ENCODE data around the gene SDK1.

DNA sequence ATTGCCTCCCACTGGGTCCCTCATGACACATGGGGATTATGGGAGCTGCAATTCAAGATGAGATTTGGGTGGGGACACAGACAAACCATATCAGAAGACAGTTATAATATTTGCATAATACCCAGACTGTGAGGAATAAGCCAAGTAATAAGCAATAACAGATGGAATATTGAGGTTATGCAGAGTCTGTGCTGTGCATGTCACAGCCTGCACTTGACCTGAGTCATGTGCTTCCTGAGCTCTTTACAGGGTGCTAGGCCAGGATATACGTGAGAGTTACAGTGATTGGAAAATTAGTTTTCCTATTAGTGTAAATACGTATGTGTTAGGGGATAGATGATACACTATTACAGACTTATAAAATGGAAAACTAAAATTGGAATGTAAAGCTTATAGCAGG lies 288.7 kb downstream of the SDK1 start:
- TF ChIP-seq CTCF (IDR thresholded peaks at IDR 0.05) (no peak), POLR2AphosphoS5 (IDR thresholded peaks at IDR 0.05; ENCODE audit: insufficient read depth in 1 of 2, low read depth in 1 of 2) (no peak), POLR2A (IDR thresholded peaks at IDR 0.05) (no peak)

Data from vagina (tissue), 2 donors.